ENCODE results near the gene PRKCZ. TPM values are rescaled to one million over a fixed set of nuclear protein-coding genes. Genes with fewer than 3 reads are reported as not detected.

Gene PRKCZ
- total and polyA plus RNA-seq, 2 donors (not counting 1 experiment from before 2014, with no cell fraction given), result 1.6 to 2.0 TPM

DNA sequence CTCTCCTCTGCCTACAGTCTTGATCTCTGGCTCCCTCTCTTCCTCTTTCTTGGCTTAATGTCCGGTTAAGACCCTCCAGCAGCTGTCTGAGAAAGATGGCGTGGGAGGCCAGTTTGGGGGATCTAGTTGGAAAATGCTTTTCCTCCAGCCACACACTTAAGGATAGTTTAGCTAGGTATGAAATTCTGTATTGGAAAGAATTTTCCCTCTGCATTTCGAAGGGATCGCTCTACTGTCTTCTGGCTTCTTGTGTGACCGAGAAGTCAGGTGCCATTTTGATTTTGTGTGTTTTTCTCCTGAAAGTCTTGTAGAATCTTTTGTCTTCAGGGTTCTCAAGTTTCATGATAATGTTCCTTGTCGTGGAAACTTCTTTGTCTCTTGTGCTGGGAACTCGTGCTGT lies 28.0 kb downstream of the PRKCZ start:
- no peak overlapping the region for H2AFZ ChIP-seq (ENCODE audit: low read length)
- H3K27me3 ChIP-seq (ENCODE audit: control insufficient read depth, insufficient read depth, low read length), result no peaks in the 10 kb centered on the region
- no peak overlapping the region for H3K27ac ChIP-seq (ENCODE audit: insufficient read depth, low read length)
- H3K79me2 ChIP-seq (ENCODE audit: control insufficient read depth, insufficient read depth, low read length), result no peaks in the 10 kb centered on the region
- H3K4me2 ChIP-seq (ENCODE audit: extremely low read depth, insufficient read depth, low read length), result no peak overlapping the region
- no peaks in the 10 kb centered on the region for H3K9me3 ChIP-seq (ENCODE audit: control insufficient read depth, insufficient read depth, low read depth, low read length)
- H4K20me1 ChIP-seq (ENCODE audit: control insufficient read depth, extremely low read depth, insufficient read depth, low read length), result no peaks in the 10 kb centered on the region
- H3K36me3 ChIP-seq (ENCODE audit: control insufficient read depth, insufficient read depth, low read length), result no peaks in the 10 kb centered on the region
- H3K4me3 ChIP-seq (replicated peaks in 1 of 4; ENCODE audit: control extremely low read depth in 1 of 4, insufficient read depth in 1 of 4, low read depth in 3 of 4, low read length in 4 of 4), result no peak overlapping the region
- TF ChIP-seq EZH2 (IDR thresholded peaks at IDR 0.05; ENCODE audit: low read length, missing control alignments), result no peak
- TF ChIP-seq, protein P1, sequence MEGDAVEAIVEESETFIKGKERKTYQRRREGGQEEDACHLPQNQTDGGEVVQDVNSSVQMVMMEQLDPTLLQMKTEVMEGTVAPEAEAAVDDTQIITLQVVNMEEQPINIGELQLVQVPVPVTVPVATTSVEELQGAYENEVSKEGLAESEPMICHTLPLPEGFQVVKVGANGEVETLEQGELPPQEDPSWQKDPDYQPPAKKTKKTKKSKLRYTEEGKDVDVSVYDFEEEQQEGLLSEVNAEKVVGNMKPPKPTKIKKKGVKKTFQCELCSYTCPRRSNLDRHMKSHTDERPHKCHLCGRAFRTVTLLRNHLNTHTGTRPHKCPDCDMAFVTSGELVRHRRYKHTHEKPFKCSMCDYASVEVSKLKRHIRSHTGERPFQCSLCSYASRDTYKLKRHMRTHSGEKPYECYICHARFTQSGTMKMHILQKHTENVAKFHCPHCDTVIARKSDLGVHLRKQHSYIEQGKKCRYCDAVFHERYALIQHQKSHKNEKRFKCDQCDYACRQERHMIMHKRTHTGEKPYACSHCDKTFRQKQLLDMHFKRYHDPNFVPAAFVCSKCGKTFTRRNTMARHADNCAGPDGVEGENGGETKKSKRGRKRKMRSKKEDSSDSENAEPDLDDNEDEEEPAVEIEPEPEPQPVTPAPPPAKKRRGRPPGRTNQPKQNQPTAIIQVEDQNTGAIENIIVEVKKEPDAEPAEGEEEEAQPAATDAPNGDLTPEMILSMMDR (conservative IDR thresholded peaks at IDR 0.05 in 1 of 2, IDR thresholded peaks at IDR 0.05 in 1 of 2; ENCODE audit: low read depth in 1 of 2, low read length in 2 of 2), result no peak
- no peak for DNase-seq (ENCODE audit: low read depth in 2 of 2)
- H3K9ac ChIP-seq (ENCODE audit: insufficient read depth, low read length), result no peak overlapping the region
- H3K4me1 ChIP-seq (ENCODE audit: control insufficient read depth, extremely low read depth, insufficient read depth, low read length), result no peaks in the 10 kb centered on the region

- H2AFZ ChIP-seq (ENCODE audit: low read length), result no peak overlapping the region
- H3K79me2 ChIP-seq (ENCODE audit: control insufficient read depth, insufficient read depth, low read length), result no peaks in the 10 kb centered on the region
- H3K4me1 ChIP-seq (ENCODE audit: control insufficient read depth, extremely low read depth, insufficient read depth, low read length), result no peaks in the 10 kb centered on the region
- H4K20me1 ChIP-seq (ENCODE audit: control insufficient read depth, extremely low read depth, insufficient read depth, low read length), result no peaks in the 10 kb centered on the region
- no peaks in the 10 kb centered on the region for H3K27me3 ChIP-seq (ENCODE audit: control insufficient read depth, insufficient read depth, low read length)
- no peak overlapping the region for H3K27ac ChIP-seq (ENCODE audit: insufficient read depth, low read length)
- no peak for TF ChIP-seq EZH2 (IDR thresholded peaks at IDR 0.05; ENCODE audit: low read length, missing control alignments)
- TF ChIP-seq, protein P1 (conservative IDR thresholded peaks at IDR 0.05 in 1 of 2, IDR thresholded peaks at IDR 0.05 in 1 of 2; ENCODE audit: low read depth in 1 of 2, low read length in 2 of 2), result no peak
- no peaks in the 10 kb centered on the region for H3K36me3 ChIP-seq (ENCODE audit: control insufficient read depth, insufficient read depth, low read length)
- no peaks in the 10 kb centered on the region for H3K9me3 ChIP-seq (ENCODE audit: control insufficient read depth, insufficient read depth, low read depth, low read length)
- H3K9ac ChIP-seq (ENCODE audit: insufficient read depth, low read length), result no peak overlapping the region
- H3K4me3 ChIP-seq (replicated peaks in 1 of 4; ENCODE audit: control extremely low read depth in 1 of 4, insufficient read depth in 1 of 4, low read depth in 3 of 4, low read length in 4 of 4), result no peak overlapping the region
- no peak overlapping the region for H3K4me2 ChIP-seq (ENCODE audit: extremely low read depth, insufficient read depth, low read length)
- DNase-seq (ENCODE audit: low read depth in 2 of 2), result no peak
Measured at GRCh38 chr1:2079396-2080085, 29.3 kb downstream of the PRKCZ start.

- no peak overlapping the region for H3K4me2 ChIP-seq (ENCODE audit: extremely low read depth, insufficient read depth, low read length)
Measured at GRCh38 chr1:2080140-2080539, 29.9 kb downstream of the PRKCZ start.

More at GRCh38 chr1:2080140-2080539, 29.9 kb downstream of the PRKCZ start:
- H3K36me3 ChIP-seq (ENCODE audit: control insufficient read depth, insufficient read depth, low read length), result no peaks in the 10 kb centered on the region
- no peak overlapping the region for H3K4me3 ChIP-seq (replicated peaks in 1 of 4; ENCODE audit: control extremely low read depth in 1 of 4, insufficient read depth in 1 of 4, low read depth in 3 of 4, low read length in 4 of 4)
- no peaks in the 10 kb centered on the region for H4K20me1 ChIP-seq (ENCODE audit: control insufficient read depth, extremely low read depth, insufficient read depth, low read length)
- H3K9me3 ChIP-seq (ENCODE audit: control insufficient read depth, insufficient read depth, low read depth, low read length), result no peaks in the 10 kb centered on the region
- no peak overlapping the region for H3K9ac ChIP-seq (ENCODE audit: insufficient read depth, low read length)
- H3K27me3 ChIP-seq (ENCODE audit: control insufficient read depth, insufficient read depth, low read length), result no peaks in the 10 kb centered on the region
- DNase-seq (ENCODE audit: low read depth in 2 of 2), result no peak
- no peaks in the 10 kb centered on the region for H3K79me2 ChIP-seq (ENCODE audit: control insufficient read depth, insufficient read depth, low read length)
- H2AFZ ChIP-seq (ENCODE audit: low read length), result no peak overlapping the region
- H3K27ac ChIP-seq (ENCODE audit: insufficient read depth, low read length), result no peak overlapping the region
- no peaks in the 10 kb centered on the region for H3K4me1 ChIP-seq (ENCODE audit: control insufficient read depth, extremely low read depth, insufficient read depth, low read length)
- TF ChIP-seq, protein P1 (conservative IDR thresholded peaks at IDR 0.05 in 1 of 2, IDR thresholded peaks at IDR 0.05 in 1 of 2; ENCODE audit: low read depth in 1 of 2, low read length in 2 of 2), result no peak
- no peak for TF ChIP-seq EZH2 (IDR thresholded peaks at IDR 0.05; ENCODE audit: low read length, missing control alignments)
